AG04450 (cell line): ENCODE data around the gene N4BP2L1. TPM values are rescaled to one million over a fixed set of nuclear protein-coding genes. Genes with fewer than 3 reads are reported as not detected.

ENCODE experiments used
- CTCF ChIA-PET: fragments of 300-600, 350-600 bp; formaldehyde crosslinking; extraction: SDS; loops from one replicate; lab custom pipeline; 2022; ENCODE audit warnings: antibody characterized with exemption, inconsistent platforms; lab: Charles Lee
- POLR2A ChIA-PET: fragments of 350-600 bp; formaldehyde crosslinking; extraction: SDS; loops from one replicate; lab custom pipeline; 2021; ENCODE audit warnings: antibody characterized with exemption, inconsistent platforms; lab: Yijun Ruan, JAX
- DNase-seq: peaks from one replicate; pipeline ENCODE4 v3.0.0-alpha.2; 2011; ENCODE audit warnings: low read depth, low spot score
- H3K27ac ChIP-seq: one replicate; pipeline ENCODE4 v1.5.1; 2012; ENCODE audit warnings: low read depth, low read length, control low read depth
- H3K27me3 ChIP-seq: one replicate; pipeline ENCODE4 v1.6.0; 2012; ENCODE audit warnings: low read length; ENCODE audit not compliant: control insufficient read depth, insufficient read depth
- H3K4me3 ChIP-seq: 2 replicates; pipeline ENCODE4 v1.5.1; 2011; ENCODE audit warnings: mild to moderate bottlenecking, low read depth, low read length, control low read depth
- H3K9me3 ChIP-seq: 2 replicates; pipeline ENCODE4 v1.5.1; 2012; ENCODE audit warnings: low read length; ENCODE audit not compliant: control insufficient read depth, insufficient read depth
- CTCF ChIP-seq: IDR thresholded peaks from 2 replicates; pipeline ENCODE4 v1.5.1; 2011; ENCODE audit warnings: low read depth, low read length, control low read depth, inconsistent platforms
- polyA plus RNA-seq: library from polyadenylated mRNA; depleted of rRNA; stranded (reverse); fragments of >200 nt; gene quantifications from 2 replicates; pipeline ENCODE4 v1.2.3, GENCODE V29; 2011

N4BP2L1 gene
- polyA plus RNA-seq, 1 experiment = 1.8 TPM

- no peak for TF ChIP-seq CTCF
- H3K9me3 ChIP-seq = peaks cover 16% of the 10 kb centered on the region
- H3K27ac ChIP-seq = no peak overlapping the region
- CTCF ChIA-PET = no interaction called here
- DNase-seq = no peak
- no peaks in the 10 kb centered on the region for H3K27me3 ChIP-seq
- H3K4me3 ChIP-seq = no peak overlapping the region
- POLR2A ChIA-PET = no interaction called here
Measured at GRCh38 chr13:32455594-32455903, 27.6 kb upstream of the N4BP2L1 start.

- no peak for DNase-seq
- H3K27ac ChIP-seq = no peak overlapping the region
- H3K27me3 ChIP-seq = no peaks in the 10 kb centered on the region
- H3K9me3 ChIP-seq = peaks cover 16% of the 10 kb centered on the region
- TF ChIP-seq CTCF = no peak
- ChIA-PET POLR2A (no interaction called here), CTCF (no interaction called here)
- no peak overlapping the region for H3K4me3 ChIP-seq
Measured at GRCh38 chr13:32454886-32455593, 27.1 kb upstream of the N4BP2L1 start.

GRCh38 chr13:32453981-32454380 lies 26.1 kb upstream of the N4BP2L1 start:
- H3K4me3 ChIP-seq = no peak overlapping the region
- POLR2A ChIA-PET = no interaction called here
- no peak for DNase-seq
- H3K27ac ChIP-seq = no peak overlapping the region
- H3K27me3 ChIP-seq = no peaks in the 10 kb centered on the region
- peaks cover 16% of the 10 kb centered on the region for H3K9me3 ChIP-seq
- CTCF ChIA-PET = interaction anchor here (1.0 to 1.4 kb wide), 3 partner anchors 12 to 128 kb away, joined by 3 to 5 read pairs (median 3); no protein-coding TSS in a partner anchor
- TF ChIP-seq CTCF = no peak

- ChIA-PET CTCF (interaction anchor here (0.8 to 1.2 kb wide), 2 partner anchors 34 to 103 kb away, joined by 3 to 4 read pairs; no protein-coding TSS in a partner anchor), POLR2A (no interaction called here)
- peaks cover 7% of the 10 kb centered on the region for H3K9me3 ChIP-seq
- no peaks in the 10 kb centered on the region for H3K27me3 ChIP-seq
- DNase-seq = no peak
- H3K27ac ChIP-seq = no peak overlapping the region
- no peak for TF ChIP-seq CTCF
- no peak overlapping the region for H3K4me3 ChIP-seq
Measured at GRCh38 chr13:32448972-32449371, 21.0 kb upstream of the N4BP2L1 start.

DNA sequence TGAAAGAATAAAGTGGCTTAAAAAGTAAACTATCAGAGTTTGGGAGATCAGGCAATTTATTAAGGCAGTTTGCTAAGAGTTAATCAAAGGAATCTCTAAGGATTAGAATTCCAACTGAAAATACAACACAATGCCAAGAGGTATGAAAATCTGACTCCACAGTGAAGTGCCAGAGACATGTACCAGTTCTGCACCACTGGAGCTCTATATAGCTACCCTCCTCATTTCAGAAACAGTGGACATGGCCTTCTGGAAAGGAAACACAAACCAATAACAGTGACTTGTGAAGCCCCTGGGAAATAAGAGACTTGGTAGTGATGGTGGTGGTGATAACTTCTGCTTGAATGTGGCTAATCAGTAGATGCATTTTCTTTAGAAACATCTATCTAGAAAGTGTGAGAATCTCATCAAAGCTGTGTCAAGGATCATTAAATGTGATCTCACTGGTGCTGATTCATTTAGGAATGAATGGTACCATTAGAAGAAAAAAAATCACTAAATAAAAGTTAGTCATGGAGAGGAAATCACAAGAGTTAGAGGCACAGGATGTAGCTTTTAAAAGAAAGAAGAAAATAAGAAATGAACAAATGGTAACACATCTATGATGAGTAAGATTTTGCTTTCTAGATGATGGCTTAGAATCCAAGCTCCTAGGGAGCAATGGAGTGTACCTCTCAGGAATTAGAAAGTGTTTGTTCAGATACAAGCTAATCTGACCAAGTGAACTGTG lies 20.1 kb upstream of the N4BP2L1 start:
- H3K27ac ChIP-seq = no peak overlapping the region
- ChIA-PET POLR2A (no interaction called here), CTCF (interaction anchor here (1.2 kb wide), 1 partner anchor 34 kb away, joined by 3 read pairs; no protein-coding TSS in a partner anchor)
- peaks cover 7% of the 10 kb centered on the region for H3K9me3 ChIP-seq
- no peak overlapping the region for H3K4me3 ChIP-seq
- no peak for DNase-seq
- TF ChIP-seq CTCF = no peak
- no peaks in the 10 kb centered on the region for H3K27me3 ChIP-seq
